ENCODE data around the gene SBF2.

SBF2 gene

DNA sequence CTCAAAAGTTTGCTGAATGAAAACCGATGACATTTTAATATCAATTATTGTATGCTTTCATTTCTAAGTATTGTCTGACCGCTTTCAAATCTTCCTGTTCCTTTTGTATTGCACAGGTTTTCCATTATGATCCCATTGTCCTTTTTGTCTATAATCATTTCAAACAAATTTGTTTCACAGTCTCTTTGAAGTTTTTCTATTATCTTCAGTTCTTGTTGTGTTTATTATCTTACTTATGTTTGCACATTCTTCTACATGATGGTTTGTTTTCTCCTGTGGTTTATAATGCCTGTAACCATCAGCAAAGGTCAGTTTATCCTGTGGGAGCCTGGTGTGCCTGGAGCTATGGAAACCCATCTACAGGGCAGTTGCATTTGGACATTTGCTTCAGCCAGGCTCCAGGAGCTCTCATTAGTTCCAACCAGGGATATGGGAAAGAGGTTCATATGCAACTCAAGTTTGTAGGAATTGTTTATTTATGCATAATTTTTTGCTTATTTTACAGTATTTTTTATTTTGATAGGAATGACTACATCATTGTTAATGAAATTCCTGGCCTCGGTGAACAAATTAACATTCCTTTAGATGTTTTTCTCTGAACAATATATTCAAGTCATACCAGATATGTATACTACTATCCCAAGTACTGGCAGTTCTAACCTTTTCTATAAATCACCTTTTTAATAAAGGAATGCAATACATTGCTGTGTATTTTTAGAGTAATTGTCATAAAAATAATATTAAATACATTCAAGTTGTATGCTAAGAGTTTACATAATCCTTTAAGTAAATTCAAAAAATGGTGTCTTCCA lies 179.2 kb downstream of the SBF2 start:
- Histone ChIP-seq H2AFZ (ENCODE audit: low read length) (no peak overlapping the region), H3K9ac (ENCODE audit: low read length) (no peak overlapping the region), H3F3A (ENCODE audit: insufficient read depth, low read length) (no peaks in the 10 kb centered on the region), H3K79me2 (ENCODE audit: low read length) (no peaks in the 10 kb centered on the region), H3K4me2 (ENCODE audit: low read depth, low read length) (no peak overlapping the region), H3K27ac (ENCODE audit: low read length) (no peak overlapping the region), H4K20me1 (ENCODE audit: insufficient read depth, low read length) (no peaks in the 10 kb centered on the region), H3K36me3 (replicated peaks; ENCODE audit: insufficient read depth, low read length) (no peaks in the 10 kb centered on the region), H3K27me3 (replicated peaks; ENCODE audit: insufficient read depth, low read length) (no peaks in the 10 kb centered on the region), H3K4me1 (ENCODE audit: low read length) (no peaks in the 10 kb centered on the region), H3K9me2 (replicated peaks; ENCODE audit: insufficient read depth, low read length) (no peaks in the 10 kb centered on the region), H3K9me3 (replicated peaks; ENCODE audit: insufficient read depth, low read length) (no peaks in the 10 kb centered on the region), H3K4me3 (ENCODE audit: low read length) (no peak overlapping the region)
- DNase-seq, result no peak
- no peak for TF ChIP-seq EZH2 (optimal IDR thresholded peaks at IDR 0.05; ENCODE audit: low read depth, low read length)
- TF ChIP-seq EZH2phosphoT487 (IDR thresholded peaks at IDR 0.05; ENCODE audit: low read length), result no peak
- TF ChIP-seq, protein P1, sequence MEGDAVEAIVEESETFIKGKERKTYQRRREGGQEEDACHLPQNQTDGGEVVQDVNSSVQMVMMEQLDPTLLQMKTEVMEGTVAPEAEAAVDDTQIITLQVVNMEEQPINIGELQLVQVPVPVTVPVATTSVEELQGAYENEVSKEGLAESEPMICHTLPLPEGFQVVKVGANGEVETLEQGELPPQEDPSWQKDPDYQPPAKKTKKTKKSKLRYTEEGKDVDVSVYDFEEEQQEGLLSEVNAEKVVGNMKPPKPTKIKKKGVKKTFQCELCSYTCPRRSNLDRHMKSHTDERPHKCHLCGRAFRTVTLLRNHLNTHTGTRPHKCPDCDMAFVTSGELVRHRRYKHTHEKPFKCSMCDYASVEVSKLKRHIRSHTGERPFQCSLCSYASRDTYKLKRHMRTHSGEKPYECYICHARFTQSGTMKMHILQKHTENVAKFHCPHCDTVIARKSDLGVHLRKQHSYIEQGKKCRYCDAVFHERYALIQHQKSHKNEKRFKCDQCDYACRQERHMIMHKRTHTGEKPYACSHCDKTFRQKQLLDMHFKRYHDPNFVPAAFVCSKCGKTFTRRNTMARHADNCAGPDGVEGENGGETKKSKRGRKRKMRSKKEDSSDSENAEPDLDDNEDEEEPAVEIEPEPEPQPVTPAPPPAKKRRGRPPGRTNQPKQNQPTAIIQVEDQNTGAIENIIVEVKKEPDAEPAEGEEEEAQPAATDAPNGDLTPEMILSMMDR (IDR thresholded peaks at IDR 0.05; ENCODE audit: low read length), result no peak

DNA sequence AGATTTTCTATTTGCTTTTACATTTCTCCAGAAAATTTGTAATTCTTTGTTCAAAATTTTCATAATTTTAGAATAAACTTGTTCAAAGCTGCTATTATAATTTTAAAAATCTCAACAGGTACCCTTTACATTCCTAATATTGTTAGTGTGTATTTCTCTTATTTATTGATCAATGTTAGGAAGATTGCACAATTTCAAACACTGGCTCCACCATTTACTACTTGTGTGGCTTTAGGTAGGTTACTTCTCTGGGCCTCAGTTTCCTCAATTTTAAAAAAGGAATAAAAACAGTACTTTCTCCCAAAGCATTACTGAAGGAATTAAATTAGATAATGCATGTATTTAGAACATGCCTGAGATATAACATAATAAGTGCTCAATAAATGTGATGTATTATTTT lies 180.2 kb downstream of the SBF2 start:
- Histone ChIP-seq H3K9me3 (replicated peaks; ENCODE audit: insufficient read depth, low read length) (no peaks in the 10 kb centered on the region), H4K20me1 (ENCODE audit: insufficient read depth, low read length) (no peaks in the 10 kb centered on the region), H3K79me2 (ENCODE audit: low read length) (no peaks in the 10 kb centered on the region), H3K4me2 (ENCODE audit: low read depth, low read length) (no peak overlapping the region), H3K36me3 (replicated peaks; ENCODE audit: insufficient read depth, low read length) (no peaks in the 10 kb centered on the region), H3K9ac (ENCODE audit: low read length) (no peak overlapping the region), H3K9me2 (replicated peaks; ENCODE audit: insufficient read depth, low read length) (no peaks in the 10 kb centered on the region), H3K4me3 (ENCODE audit: low read length) (no peak overlapping the region), H3K27ac (ENCODE audit: low read length) (no peak overlapping the region), H3K4me1 (ENCODE audit: low read length) (no peaks in the 10 kb centered on the region), H3K27me3 (replicated peaks; ENCODE audit: insufficient read depth, low read length) (no peaks in the 10 kb centered on the region), H2AFZ (ENCODE audit: low read length) (no peak overlapping the region), H3F3A (ENCODE audit: insufficient read depth, low read length) (no peaks in the 10 kb centered on the region)
- TF ChIP-seq EZH2 (optimal IDR thresholded peaks at IDR 0.05; ENCODE audit: low read depth, low read length) (no peak), EZH2phosphoT487 (IDR thresholded peaks at IDR 0.05; ENCODE audit: low read length) (no peak)
- TF ChIP-seq, protein P1 (IDR thresholded peaks at IDR 0.05; ENCODE audit: low read length), result no peak
- no peak for DNase-seq

DNA sequence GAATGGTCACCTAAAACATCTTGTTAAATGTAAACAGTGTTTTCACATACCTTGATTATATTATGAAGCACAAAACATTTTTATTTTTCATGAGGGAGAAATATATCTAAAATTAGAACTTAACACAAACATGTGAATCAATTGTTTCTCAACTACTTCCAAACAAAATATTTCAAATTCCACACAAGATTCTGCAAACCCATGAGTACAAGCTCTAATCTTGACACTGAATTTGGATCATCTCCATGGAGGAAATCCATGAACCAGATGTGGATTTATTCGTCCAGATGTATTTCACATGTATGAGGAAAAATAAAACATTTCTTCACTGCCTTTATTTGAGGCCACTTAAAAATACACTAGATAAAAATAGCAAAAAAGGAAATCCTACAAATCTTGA lies 184.2 kb downstream of the SBF2 start:
- H3K9ac ChIP-seq (ENCODE audit: low read length), result no peak overlapping the region
- no peaks in the 10 kb centered on the region for H3K4me1 ChIP-seq (ENCODE audit: low read length)
- no peak for DNase-seq
- H3K4me2 ChIP-seq (ENCODE audit: low read depth, low read length), result no peak overlapping the region
- H3F3A ChIP-seq (ENCODE audit: insufficient read depth, low read length), result no peaks in the 10 kb centered on the region
- H3K27ac ChIP-seq (ENCODE audit: low read length), result no peak overlapping the region
- H3K27me3 ChIP-seq (replicated peaks; ENCODE audit: insufficient read depth, low read length), result no peaks in the 10 kb centered on the region
- no peaks in the 10 kb centered on the region for H3K36me3 ChIP-seq (replicated peaks; ENCODE audit: insufficient read depth, low read length)
- TF ChIP-seq EZH2 (optimal IDR thresholded peaks at IDR 0.05; ENCODE audit: low read depth, low read length) (no peak), EZH2phosphoT487 (IDR thresholded peaks at IDR 0.05; ENCODE audit: low read length) (no peak)
- TF ChIP-seq, protein P1 (IDR thresholded peaks at IDR 0.05; ENCODE audit: low read length), result no peak
- no peaks in the 10 kb centered on the region for H3K79me2 ChIP-seq (ENCODE audit: low read length)
- H4K20me1 ChIP-seq (ENCODE audit: insufficient read depth, low read length), result no peaks in the 10 kb centered on the region
- no peak overlapping the region for H3K4me3 ChIP-seq (ENCODE audit: low read length)
- no peaks in the 10 kb centered on the region for H3K9me3 ChIP-seq (replicated peaks; ENCODE audit: insufficient read depth, low read length)
- no peak overlapping the region for H2AFZ ChIP-seq (ENCODE audit: low read length)
- no peaks in the 10 kb centered on the region for H3K9me2 ChIP-seq (replicated peaks; ENCODE audit: insufficient read depth, low read length)
